Measurements from ENCODE around the gene ATP6V1F. TPM values are rescaled to one million over a fixed set of nuclear protein-coding genes. Genes with fewer than 3 reads are reported as not detected.
A peak's percentile ranks its signal among the peaks of the same experiment; 100 is the strongest.

The ATP6V1F gene
- polyA plus RNA-seq, 1 experiment: 150 TPM

DNA sequence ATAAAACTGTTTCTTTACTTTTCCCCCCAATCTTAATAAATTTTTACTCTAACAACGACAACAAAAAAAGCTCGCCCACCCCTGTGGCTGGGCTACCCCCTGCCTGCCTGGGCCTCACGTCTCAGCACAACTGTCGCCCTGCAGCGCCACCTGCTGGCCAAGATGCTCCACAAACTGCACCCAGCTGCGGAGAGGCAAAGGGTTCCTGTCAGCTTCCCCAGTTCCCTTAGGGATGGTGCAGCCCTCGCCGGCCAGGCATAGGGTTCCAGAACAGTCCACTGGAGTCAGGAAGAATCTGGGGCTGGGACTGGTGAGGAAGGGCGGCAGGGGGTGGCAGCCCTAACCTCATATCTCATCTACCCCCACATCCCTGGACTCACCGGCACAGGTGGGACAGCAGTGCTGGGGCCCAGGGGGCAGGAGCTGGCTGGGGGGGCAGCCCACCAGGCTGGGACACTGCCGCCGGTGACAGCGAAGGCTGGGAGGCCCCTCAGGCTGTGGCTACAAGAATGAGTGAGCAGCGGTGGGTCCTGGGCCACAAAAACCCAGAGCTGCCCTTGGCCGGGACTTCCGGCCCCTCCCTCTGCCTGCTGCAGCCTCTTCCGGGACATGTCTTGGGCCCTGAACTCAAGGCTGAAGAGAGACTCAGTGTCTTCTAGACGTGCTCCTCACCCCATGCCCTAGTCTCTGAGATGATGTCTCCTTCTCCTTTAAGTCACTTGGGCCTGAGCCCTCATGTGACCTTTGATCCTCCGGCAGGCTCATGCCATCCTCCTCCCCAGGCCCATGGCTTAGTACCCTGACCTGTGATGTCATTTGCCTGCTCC, 21.2 kb downstream of the ATP6V1F start:
- no peak for DNase-seq (ENCODE audit: low read depth, low spot score)
- ChIA-PET CTCF (interaction anchor here (0.6 to 2.9 kb wide), 29 partner anchors 9 to 473 kb away, joined by 3 to 28 read pairs (median 4); partner anchors contain the start of genes ATP6V1F, GARIN1A and KCP), POLR2A (interaction anchor here (0.7 to 1.0 kb wide), 2 partner anchors 21 to 103 kb away, joined by 3 to 5 read pairs; partner anchors contain the start of gene ATP6V1F)
- Histone ChIP-seq H3K9me3 (ENCODE audit: control insufficient read depth, insufficient read depth, low read length) (peaks cover 3% of the 10 kb centered on the region; the same call in 1 of the 2 replicates), H3K4me3 (ENCODE audit: low read depth, low read length) (no peak overlapping the region), H3K27me3 (ENCODE audit: control insufficient read depth, insufficient read depth, low read length) (no peaks in the 10 kb centered on the region), H3K27ac (ENCODE audit: low read depth, low read length) (no peak overlapping the region)
- TF ChIP-seq, protein P1, sequence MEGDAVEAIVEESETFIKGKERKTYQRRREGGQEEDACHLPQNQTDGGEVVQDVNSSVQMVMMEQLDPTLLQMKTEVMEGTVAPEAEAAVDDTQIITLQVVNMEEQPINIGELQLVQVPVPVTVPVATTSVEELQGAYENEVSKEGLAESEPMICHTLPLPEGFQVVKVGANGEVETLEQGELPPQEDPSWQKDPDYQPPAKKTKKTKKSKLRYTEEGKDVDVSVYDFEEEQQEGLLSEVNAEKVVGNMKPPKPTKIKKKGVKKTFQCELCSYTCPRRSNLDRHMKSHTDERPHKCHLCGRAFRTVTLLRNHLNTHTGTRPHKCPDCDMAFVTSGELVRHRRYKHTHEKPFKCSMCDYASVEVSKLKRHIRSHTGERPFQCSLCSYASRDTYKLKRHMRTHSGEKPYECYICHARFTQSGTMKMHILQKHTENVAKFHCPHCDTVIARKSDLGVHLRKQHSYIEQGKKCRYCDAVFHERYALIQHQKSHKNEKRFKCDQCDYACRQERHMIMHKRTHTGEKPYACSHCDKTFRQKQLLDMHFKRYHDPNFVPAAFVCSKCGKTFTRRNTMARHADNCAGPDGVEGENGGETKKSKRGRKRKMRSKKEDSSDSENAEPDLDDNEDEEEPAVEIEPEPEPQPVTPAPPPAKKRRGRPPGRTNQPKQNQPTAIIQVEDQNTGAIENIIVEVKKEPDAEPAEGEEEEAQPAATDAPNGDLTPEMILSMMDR (IDR thresholded peaks at IDR 0.05; ENCODE audit: low read depth, low read length): peak; percentile 85

DNA sequence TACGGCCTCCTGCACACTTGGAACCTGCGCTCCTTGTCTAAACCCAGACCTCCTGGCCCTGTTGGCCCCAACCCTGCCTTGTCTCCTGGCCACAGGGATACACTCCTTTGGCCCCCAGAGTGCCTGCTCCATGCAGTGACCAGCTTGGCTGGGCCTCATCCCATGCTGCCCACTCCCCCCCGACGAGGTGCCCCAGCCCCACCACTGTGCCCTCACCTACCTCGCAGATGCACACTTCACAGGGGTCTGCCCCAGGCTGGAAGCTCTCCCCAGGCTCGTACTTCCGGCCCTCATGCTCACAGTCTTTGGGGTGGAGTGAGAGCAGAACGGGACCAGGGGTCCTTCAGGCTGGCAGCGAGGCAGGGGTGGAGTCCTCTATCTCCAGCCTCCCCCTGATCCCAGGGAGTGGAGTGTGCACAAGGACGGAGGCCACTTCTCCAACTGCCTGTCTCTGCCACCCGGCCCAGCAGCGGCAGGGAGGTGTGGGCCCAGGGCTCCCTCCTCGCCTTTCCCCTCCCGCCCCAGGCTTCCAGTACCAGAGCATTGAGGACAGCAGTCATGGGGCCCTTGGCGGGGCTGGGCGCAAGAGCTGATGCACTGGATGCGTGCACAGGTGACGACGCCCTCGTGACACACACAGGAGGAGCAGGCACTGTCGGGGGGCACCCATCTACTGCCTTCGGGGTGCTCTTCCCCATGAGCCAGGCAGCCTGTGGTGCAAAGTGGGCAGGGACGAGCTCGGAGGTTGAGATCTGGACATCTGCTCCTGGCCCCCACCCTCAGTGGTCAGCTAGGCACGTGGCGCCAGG, 22.1 kb downstream of the ATP6V1F start:
- Histone ChIP-seq H3K27me3 (ENCODE audit: control insufficient read depth, insufficient read depth, low read length) (no peaks in the 10 kb centered on the region), H3K4me3 (ENCODE audit: low read depth, low read length) (no peak overlapping the region), H3K27ac (ENCODE audit: low read depth, low read length) (no peak overlapping the region), H3K9me3 (ENCODE audit: control insufficient read depth, insufficient read depth, low read length) (peaks cover 3% of the 10 kb centered on the region; the same call in 1 of the 2 replicates)
- POLR2A ChIA-PET: no interaction called here
- CTCF ChIA-PET: interaction anchor here (0.6 to 2.9 kb wide), 6 partner anchors 12 to 289 kb away, joined by 3 to 28 read pairs (median 6); partner anchors contain the start of genes ATP6V1F and KCP
- TF ChIP-seq, protein P1 (IDR thresholded peaks at IDR 0.05; ENCODE audit: low read depth, low read length): no peak
- no peak for DNase-seq (ENCODE audit: low read depth, low spot score)

DNA sequence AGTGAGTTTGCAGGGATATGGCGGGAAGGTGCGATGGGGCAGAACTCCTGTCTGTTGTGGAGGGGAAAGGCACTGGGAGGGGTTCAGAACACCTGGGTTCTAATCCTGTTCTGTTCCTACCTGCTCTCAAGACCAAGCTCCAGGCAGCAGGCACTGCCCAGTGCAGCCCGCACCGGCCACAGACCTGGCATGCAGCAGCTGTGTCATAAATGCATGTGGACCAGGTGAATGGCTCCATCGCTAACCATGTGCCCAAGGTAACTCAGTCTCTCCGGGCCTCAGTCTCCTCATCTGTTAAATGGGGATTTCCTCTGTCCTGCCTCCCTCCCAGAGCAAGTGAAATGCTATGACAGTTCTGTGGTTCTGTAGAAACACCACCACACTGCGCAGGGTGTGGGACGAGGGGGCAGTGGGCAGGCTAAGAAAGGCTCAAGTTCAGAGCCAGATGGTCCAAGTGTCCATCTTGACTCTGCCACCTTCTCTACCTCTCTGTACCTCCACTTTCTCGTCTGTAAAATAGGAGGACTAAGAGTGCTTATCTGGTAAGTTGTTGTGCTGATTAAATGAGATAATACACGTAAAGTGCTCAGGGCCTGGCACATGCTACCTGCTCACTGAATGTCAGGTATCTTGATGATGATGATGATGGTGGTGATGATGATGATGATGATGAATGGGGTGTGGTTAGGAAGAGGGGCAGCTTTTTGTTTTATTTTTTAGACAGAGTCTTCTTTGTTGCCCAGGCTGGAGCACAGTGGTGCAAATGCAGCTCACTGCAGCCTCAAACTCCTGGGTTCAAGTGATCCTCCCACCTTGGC, 22.9 kb downstream of the ATP6V1F start:
- Histone ChIP-seq H3K9me3 (ENCODE audit: control insufficient read depth, insufficient read depth, low read length) (peaks cover 3% of the 10 kb centered on the region; the same call in 1 of the 2 replicates), H3K4me3 (ENCODE audit: low read depth, low read length) (no peak overlapping the region), H3K27me3 (ENCODE audit: control insufficient read depth, insufficient read depth, low read length) (no peaks in the 10 kb centered on the region), H3K27ac (ENCODE audit: low read depth, low read length) (no peak overlapping the region)
- DNase-seq (ENCODE audit: low read depth, low spot score): no peak
- ChIA-PET CTCF (interaction anchor here (0.6 to 1.0 kb wide), 3 partner anchors 9 to 279 kb away, joined by 3 read pairs; no protein-coding TSS in a partner anchor), POLR2A (interaction anchor here (0.6 to 0.8 kb wide), 2 partner anchors 109 to 205 kb away, joined by 3 read pairs; no protein-coding TSS in a partner anchor)
- TF ChIP-seq, protein P1 (IDR thresholded peaks at IDR 0.05; ENCODE audit: low read depth, low read length): no peak

DNA sequence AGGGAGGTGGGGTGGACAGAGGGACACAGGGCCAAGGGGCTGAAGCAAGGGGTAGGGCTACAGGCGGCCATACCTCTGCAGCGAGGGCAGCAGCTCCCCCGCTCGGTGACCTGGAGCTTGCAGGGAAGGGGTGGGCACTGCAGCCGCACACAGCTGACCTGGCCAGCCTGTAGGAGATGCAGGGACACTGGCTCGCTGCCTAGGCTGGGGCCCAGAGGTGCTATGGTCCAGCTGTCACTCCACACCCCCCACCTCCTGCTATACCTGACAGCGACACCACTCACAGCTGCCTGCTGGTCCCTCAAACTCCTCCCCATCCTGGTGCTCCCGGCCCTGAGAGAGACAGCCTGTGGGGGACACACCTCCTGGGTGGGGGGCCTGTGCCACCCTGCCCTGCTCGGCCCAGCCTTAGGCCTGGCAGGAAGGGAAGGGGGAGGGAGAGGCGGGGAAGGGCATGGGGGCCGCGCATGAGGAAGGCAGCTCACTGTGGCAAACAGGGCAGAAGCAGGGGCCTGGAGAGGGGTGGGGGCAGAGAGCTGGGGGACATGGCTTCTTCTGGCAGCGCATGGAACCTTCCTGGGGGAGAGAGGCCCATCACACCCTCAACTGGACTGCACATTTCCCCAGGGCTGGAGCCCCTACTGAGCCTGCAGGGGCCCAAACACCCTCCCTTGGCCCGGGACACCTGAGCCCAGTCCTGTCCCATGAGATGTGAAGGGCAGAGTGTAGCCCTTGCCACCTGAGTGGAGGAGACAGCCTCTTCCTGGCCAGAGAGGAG, 23.9 kb downstream of the ATP6V1F start:
- peaks cover 3% of the 10 kb centered on the region; the same call in 1 of the 2 replicates for H3K9me3 ChIP-seq (ENCODE audit: control insufficient read depth, insufficient read depth, low read length)
- DNase-seq (ENCODE audit: low read depth, low spot score): no peak
- no peak overlapping the region for H3K27ac ChIP-seq (ENCODE audit: low read depth, low read length)
- H3K4me3 ChIP-seq (ENCODE audit: low read depth, low read length): no peak overlapping the region
- H3K27me3 ChIP-seq (ENCODE audit: control insufficient read depth, insufficient read depth, low read length): no peaks in the 10 kb centered on the region
- TF ChIP-seq, protein P1 (IDR thresholded peaks at IDR 0.05; ENCODE audit: low read depth, low read length): no peak
- ChIA-PET POLR2A (interaction anchor here (0.6 to 0.8 kb wide), 3 partner anchors 110 to 206 kb away, joined by 3 to 5 read pairs (median 3); no protein-coding TSS in a partner anchor), CTCF (interaction anchor here (0.6 to 1.0 kb wide), 2 partner anchors 8 to 15 kb away, joined by 3 read pairs; no protein-coding TSS in a partner anchor)

Data from AG04450 (cell line).